GM13976 (cell line): Measurements from ENCODE around the gene PSMB2.

Experiments used
- DNase-seq: peaks from one replicate; pipeline ENCODE4 v3.0.0; 2012; ENCODE audit warnings: low spot score
- CTCF ChIP-seq: IDR thresholded peaks from 2 replicates; pipeline ENCODE4 v1.5.1; 2012; ENCODE audit warnings: borderline replicate concordance, mild to moderate bottlenecking; ENCODE audit not compliant: insufficient read depth; ENCODE audit errors: extremely low read depth, missing control alignments, control extremely low read depth
- in situ Hi-C: fragments of 300-500 bp; cut with MboI; formaldehyde crosslinking; loops from one replicate; pipeline ENCODE4 v1.12.0; 2022; ENCODE audit warnings: low sequenced_read_pairs, mixed read lengths, inconsistent platforms; ENCODE audit not compliant: unreplicated experiment

Gene PSMB2

GRCh38 chr1:35615440-35615839 lies 25.9 kb downstream of the PSMB2 start:
- DNase-seq, result no peak
- in situ Hi-C loops, result no loop called here
- TF ChIP-seq CTCF, result no peak

- no peak for DNase-seq
- in situ Hi-C loops, result no loop called here
- TF ChIP-seq CTCF, result no peak
Observed at GRCh38 chr1:35611655-35612054, 29.7 kb downstream of the PSMB2 start.

- in situ Hi-C loops, result no loop called here
- DNase-seq, result no peak
- TF ChIP-seq CTCF, result no peak
Observed at GRCh38 chr1:35605867-35606182, 35.5 kb downstream of the PSMB2 start.

- in situ Hi-C loops, result no loop called here
- no peak for DNase-seq
- no peak for TF ChIP-seq CTCF
Observed at GRCh38 chr1:35605071-35605866, 36.1 kb downstream of the PSMB2 start.

- no peak for DNase-seq
- in situ Hi-C loops, result no loop called here
- TF ChIP-seq CTCF, result no peak
Observed at GRCh38 chr1:35603941-35604340, 37.4 kb downstream of the PSMB2 start.

- no peak for TF ChIP-seq CTCF
- in situ Hi-C loops, result no loop called here
- no peak for DNase-seq
Observed at GRCh38 chr1:35603468-35603867, 37.9 kb downstream of the PSMB2 start.
